HCT116 (cell line): Measurements from ENCODE around the gene PTPRR. TPM values are rescaled to one million over a fixed set of nuclear protein-coding genes. Genes with fewer than 3 reads are reported as not detected.

ENCODE experiments used
- ATAC-seq: fragments of 200-7000 bp; cut with Tn5 transposase; 2 replicates; pipeline ENCODE4 v1.9.1; 2020; ENCODE audit warnings: mild to moderate bottlenecking, moderate library complexity
- BruUV-seq: library from RNA; stranded (reverse); fragments of 400-500 nt; replicated peaks from 2 replicates; lab custom pipeline; 2021; lab: Mats Ljungman, UMichigan
- CTCF ChIA-PET: fragments of 300-600 bp; sonication (Branson Sonifier 250); formaldehyde crosslinking; loops from one replicate; lab custom pipeline; 2021; ENCODE audit warnings: antibody characterized with exemption; lab: Charles Lee
- POLR2A ChIA-PET: fragments of 300-600, 350-600 bp; sonication (Branson Sonifier 250); formaldehyde crosslinking; loops from one replicate; lab custom pipeline; 2021; ENCODE audit warnings: antibody characterized with exemption; lab: Charles Lee
- RAD21 ChIA-PET, 2 experiments: fragments of 300-600 bp; sonication (Branson Sonifier 250); formaldehyde crosslinking; loops; one replicate each; lab custom pipeline; 2023; ENCODE audit warnings: low total read pairs in 2 of 2; ENCODE audit not compliant: uncharacterized antibody in 2 of 2, unreplicated experiment in 2 of 2, low non-redundant PET in 1 of 2; lab: Charles Lee
- DNase-seq: peaks from one replicate; pipeline ENCODE4 v3.0.0-alpha.2; 2010; ENCODE audit warnings: low read depth, low spot score
- H2AFZ ChIP-seq: fragments of 200-600 bp; shearing (Covaris generic), sonication (generic); 2 replicates; pipeline ENCODE4 v1.6.1; 2017; ENCODE audit warnings: low read depth, mixed run types, mixed read lengths, antibody characterized with exemption, low read length; ENCODE audit not compliant: poor library complexity, severe bottlenecking
- H3K27ac ChIP-seq: 2 replicates; pipeline ENCODE4 v1.5.1; 2012; ENCODE audit warnings: low read depth, low read length
- H3K27me3 ChIP-seq: fragments of 200-600 bp; sonication (generic); 2 replicates; pipeline ENCODE4 v1.6.1; 2016; ENCODE audit warnings: mixed run types, low read length, mixed read lengths; ENCODE audit not compliant: insufficient read depth
- H3K36me3 ChIP-seq, 2 experiments: fragments of 200-500 bp in 1 of 2; fragments of 200-600 bp in 1 of 2; sonication (Bioruptor generic) in 1 of 2; sonication (generic) in 1 of 2; 2 replicates each; pipeline versions ENCODE4 v1.5.1 to v1.6.1; 2014 to 2016; ENCODE audit warnings: low read length in 2 of 2, inconsistent platforms in 1 of 2, mixed read lengths in 1 of 2, mixed run types in 1 of 2; ENCODE audit not compliant: insufficient read depth in 2 of 2, control insufficient read depth in 1 of 2
- H3K4me1 ChIP-seq, 2 experiments: fragments of 200-600 bp in 1 of 2; sonication (generic) in 1 of 2; 2 replicates each; pipeline versions ENCODE4 v1.5.1 to v1.6.1; 2012 to 2017; ENCODE audit warnings: low read length in 2 of 2, inconsistent platforms in 1 of 2, mild to moderate bottlenecking in 1 of 2, mixed read lengths in 1 of 2, mixed run types in 1 of 2, moderate library complexity in 1 of 2; ENCODE audit not compliant: insufficient read depth in 2 of 2, control insufficient read depth in 1 of 2
- H3K4me2 ChIP-seq: fragments of 200-600 bp; sonication (generic); 2 replicates; pipeline ENCODE4 v1.6.1; 2017; ENCODE audit warnings: mixed run types, low read length, mixed read lengths
- H3K4me3 ChIP-seq, 2 experiments: fragments of 200-600 bp in 1 of 2; sonication (generic) in 1 of 2; replicated peaks in 1 of 2; 2 replicates each; pipeline ENCODE4 v1.5.1; 2011 to 2016; ENCODE audit warnings: low read length in 2 of 2, control low read depth in 1 of 2, low read depth in 1 of 2, mild to moderate bottlenecking in 1 of 2, mixed read lengths in 1 of 2, mixed run types in 1 of 2
- H3K79me2 ChIP-seq: fragments of 200-600 bp; sonication (generic); 2 replicates; pipeline ENCODE4 v1.6.1; 2017; ENCODE audit warnings: mild to moderate bottlenecking, mixed run types, low read length, moderate library complexity, mixed read lengths; ENCODE audit not compliant: insufficient read depth
- H3K9ac ChIP-seq: fragments of 200-600 bp; sonication (generic); 2 replicates; pipeline ENCODE4 v1.6.1; 2016; ENCODE audit warnings: low read length, mixed read lengths
- H3K9me2 ChIP-seq: fragments of 200-600 bp; sonication (generic), shearing (Covaris generic); 2 replicates; pipeline ENCODE4 v1.6.1; 2017; ENCODE audit warnings: mixed run types, mild to moderate bottlenecking, moderate library complexity; ENCODE audit not compliant: insufficient read depth
- H3K9me3 ChIP-seq, 2 experiments: fragments of 200-500 bp in 1 of 2; fragments of 200-600 bp in 1 of 2; sonication (Bioruptor generic) in 1 of 2; sonication (generic) in 1 of 2; 2 replicates each; pipeline ENCODE4 v1.6.1; 2014 to 2017; ENCODE audit warnings: low read length in 2 of 2, mixed read lengths in 2 of 2, inconsistent platforms in 1 of 2, low read depth in 1 of 2, mild to moderate bottlenecking in 1 of 2, mixed run types in 1 of 2, moderate library complexity in 1 of 2; ENCODE audit not compliant: control insufficient read depth in 1 of 2, insufficient read depth in 1 of 2
- H4K20me1 ChIP-seq: fragments of 200-600 bp; sonication (generic), shearing (Covaris generic); 2 replicates; pipeline ENCODE4 v1.6.1; 2017; ENCODE audit warnings: mixed run types, mild to moderate bottlenecking, moderate library complexity; ENCODE audit not compliant: insufficient read depth
- CBX3 ChIP-seq: IDR thresholded peaks from 2 replicates; pipeline ENCODE4 v1.6.1; 2012; ENCODE audit warnings: low read depth
- CEBPB ChIP-seq: IDR thresholded peaks from 2 replicates; pipeline ENCODE4 v1.6.1; 2012; ENCODE audit warnings: low read depth
- JUND ChIP-seq: IDR thresholded peaks from 2 replicates; pipeline ENCODE4 v1.6.1; 2012
- POLR2A ChIP-seq: IDR thresholded peaks from 2 replicates; pipeline ENCODE4 v1.7.0; 2011; ENCODE audit warnings: borderline replicate concordance; ENCODE audit not compliant: insufficient read depth, insufficient read length; ENCODE audit errors: extremely low read depth
- ZNF274 ChIP-seq: fragments of 200-500 bp; sonication (Bioruptor generic); IDR thresholded peaks from 2 replicates; pipeline ENCODE4 v1.6.1; 2014; ENCODE audit warnings: mild to moderate bottlenecking, low read depth, low read length, inconsistent platforms
- intact Hi-C: fragments of 100-400 bp; cut with micrococcal nuclease; formaldehyde crosslinking; loops from 2 replicates; pipeline ENCODE4 v1.10.0; 2022
- total RNA-seq: library from RNA; stranded (reverse); gene quantifications from one replicate; pipeline ENCODE4 v1.2.1, GENCODE V29; 2021; ENCODE audit not compliant: unreplicated experiment
- TF ChIP-seq, protein P1 (sequence below), 3 experiments: fragments of 200-600 bp in 1 of 3; sonication (generic) in 1 of 3; IDR thresholded peaks in 2 of 3; conservative IDR thresholded peaks in 1 of 3; 2 replicates each; pipeline ENCODE4 v1.5.1; 2012 to 2017; ENCODE audit warnings: low read depth in 2 of 3, low read length in 2 of 3, antibody characterized with exemption in 1 of 3, borderline replicate concordance in 1 of 3, control low read depth in 1 of 3, mild to moderate bottlenecking in 1 of 3, mixed read lengths in 1 of 3, mixed run types in 1 of 3, moderate library complexity in 1 of 3; ENCODE audit not compliant: insufficient read depth in 1 of 3
- TF ChIP-seq, protein P2 (sequence below): IDR thresholded peaks from 2 replicates; pipeline ENCODE4 v1.6.1; 2012; ENCODE audit warnings: low read depth
- TF ChIP-seq, protein P3 (sequence below): IDR thresholded peaks from 2 replicates; pipeline ENCODE4 v1.6.1; 2012

Gene PTPRR
- total RNA-seq, 1 experiment from 2014 or later: 0.27 TPM

DNA sequence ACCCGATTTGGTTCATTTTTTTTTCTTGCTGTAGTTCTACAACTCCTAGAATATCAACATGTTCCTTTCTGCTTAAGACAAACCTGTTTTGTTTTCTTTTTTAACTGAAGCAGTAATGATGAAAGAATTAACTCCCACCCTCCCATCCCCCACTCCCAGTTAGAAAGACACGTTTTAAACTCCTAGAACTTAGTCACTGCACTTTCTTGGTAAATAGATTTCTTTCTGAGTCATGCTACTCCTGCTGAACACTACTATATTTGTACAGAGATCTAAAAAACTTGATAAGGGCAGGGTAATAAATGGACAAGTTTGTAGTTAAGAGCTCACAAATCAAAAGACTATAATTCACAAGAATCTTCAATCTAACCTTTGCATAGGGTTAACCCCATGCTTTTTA lies 164.4 kb downstream of the PTPRR start:
- Histone ChIP-seq H3K79me2 (no peaks in the 10 kb centered on the region), H3K36me3 (no peaks in the 10 kb centered on the region), H3K27ac (no peak overlapping the region), H3K9me3 (no peaks in the 10 kb centered on the region), H3K27me3 (no peaks in the 10 kb centered on the region), H3K9ac (no peak overlapping the region), H2AFZ (peak overlapping the region; percentile 2), H3K4me3 (no peak overlapping the region), H4K20me1 (no peaks in the 10 kb centered on the region), H3K4me2 (peak overlapping the region; percentile 26), H3K9me2 (no peaks in the 10 kb centered on the region), H3K4me1 (peaks cover 8 to 22% of the 10 kb centered on the region in 2 experiments)
- 0 out of 2 replicates have a peak, but pooled peaks have one; percentile 20 for TF ChIP-seq CEBPB
- peak; percentile 39 for TF ChIP-seq JUND
- TF ChIP-seq CBX3: peak; percentile 11; the same call in 1 of the 2 replicates
- no peak for TF ChIP-seq ZNF274
- TF ChIP-seq POLR2A: no peak
- TF ChIP-seq, protein P1, sequence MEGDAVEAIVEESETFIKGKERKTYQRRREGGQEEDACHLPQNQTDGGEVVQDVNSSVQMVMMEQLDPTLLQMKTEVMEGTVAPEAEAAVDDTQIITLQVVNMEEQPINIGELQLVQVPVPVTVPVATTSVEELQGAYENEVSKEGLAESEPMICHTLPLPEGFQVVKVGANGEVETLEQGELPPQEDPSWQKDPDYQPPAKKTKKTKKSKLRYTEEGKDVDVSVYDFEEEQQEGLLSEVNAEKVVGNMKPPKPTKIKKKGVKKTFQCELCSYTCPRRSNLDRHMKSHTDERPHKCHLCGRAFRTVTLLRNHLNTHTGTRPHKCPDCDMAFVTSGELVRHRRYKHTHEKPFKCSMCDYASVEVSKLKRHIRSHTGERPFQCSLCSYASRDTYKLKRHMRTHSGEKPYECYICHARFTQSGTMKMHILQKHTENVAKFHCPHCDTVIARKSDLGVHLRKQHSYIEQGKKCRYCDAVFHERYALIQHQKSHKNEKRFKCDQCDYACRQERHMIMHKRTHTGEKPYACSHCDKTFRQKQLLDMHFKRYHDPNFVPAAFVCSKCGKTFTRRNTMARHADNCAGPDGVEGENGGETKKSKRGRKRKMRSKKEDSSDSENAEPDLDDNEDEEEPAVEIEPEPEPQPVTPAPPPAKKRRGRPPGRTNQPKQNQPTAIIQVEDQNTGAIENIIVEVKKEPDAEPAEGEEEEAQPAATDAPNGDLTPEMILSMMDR (IDR thresholded peaks at IDR 0.05 in 2 of 3, conservative IDR thresholded peaks at IDR 0.05 in 1 of 3; ENCODE audit: borderline replicate concordance in 1 of 3, insufficient read depth in 1 of 3, low read depth in 2 of 3, low read length in 2 of 3): no peak
- TF ChIP-seq, protein P2, sequence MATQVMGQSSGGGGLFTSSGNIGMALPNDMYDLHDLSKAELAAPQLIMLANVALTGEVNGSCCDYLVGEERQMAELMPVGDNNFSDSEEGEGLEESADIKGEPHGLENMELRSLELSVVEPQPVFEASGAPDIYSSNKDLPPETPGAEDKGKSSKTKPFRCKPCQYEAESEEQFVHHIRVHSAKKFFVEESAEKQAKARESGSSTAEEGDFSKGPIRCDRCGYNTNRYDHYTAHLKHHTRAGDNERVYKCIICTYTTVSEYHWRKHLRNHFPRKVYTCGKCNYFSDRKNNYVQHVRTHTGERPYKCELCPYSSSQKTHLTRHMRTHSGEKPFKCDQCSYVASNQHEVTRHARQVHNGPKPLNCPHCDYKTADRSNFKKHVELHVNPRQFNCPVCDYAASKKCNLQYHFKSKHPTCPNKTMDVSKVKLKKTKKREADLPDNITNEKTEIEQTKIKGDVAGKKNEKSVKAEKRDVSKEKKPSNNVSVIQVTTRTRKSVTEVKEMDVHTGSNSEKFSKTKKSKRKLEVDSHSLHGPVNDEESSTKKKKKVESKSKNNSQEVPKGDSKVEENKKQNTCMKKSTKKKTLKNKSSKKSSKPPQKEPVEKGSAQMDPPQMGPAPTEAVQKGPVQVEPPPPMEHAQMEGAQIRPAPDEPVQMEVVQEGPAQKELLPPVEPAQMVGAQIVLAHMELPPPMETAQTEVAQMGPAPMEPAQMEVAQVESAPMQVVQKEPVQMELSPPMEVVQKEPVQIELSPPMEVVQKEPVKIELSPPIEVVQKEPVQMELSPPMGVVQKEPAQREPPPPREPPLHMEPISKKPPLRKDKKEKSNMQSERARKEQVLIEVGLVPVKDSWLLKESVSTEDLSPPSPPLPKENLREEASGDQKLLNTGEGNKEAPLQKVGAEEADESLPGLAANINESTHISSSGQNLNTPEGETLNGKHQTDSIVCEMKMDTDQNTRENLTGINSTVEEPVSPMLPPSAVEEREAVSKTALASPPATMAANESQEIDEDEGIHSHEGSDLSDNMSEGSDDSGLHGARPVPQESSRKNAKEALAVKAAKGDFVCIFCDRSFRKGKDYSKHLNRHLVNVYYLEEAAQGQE: no peak
- TF ChIP-seq, protein P3, sequence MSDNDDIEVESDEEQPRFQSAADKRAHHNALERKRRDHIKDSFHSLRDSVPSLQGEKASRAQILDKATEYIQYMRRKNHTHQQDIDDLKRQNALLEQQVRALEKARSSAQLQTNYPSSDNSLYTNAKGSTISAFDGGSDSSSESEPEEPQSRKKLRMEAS: peak; percentile 21; the same call in 1 of the 2 replicates
- ChIA-PET POLR2A (interaction anchor here (1.3 kb wide), 1 partner anchor 9 kb away, joined by 3 read pairs; no protein-coding TSS in a partner anchor), CTCF (interaction anchor here (0.6 to 1.3 kb wide), 2 partner anchors 23 to 104 kb away, joined by 3 to 4 read pairs; no protein-coding TSS in a partner anchor), RAD21 (interaction anchor here in 1 of 2 experiments (0.6 to 0.7 kb wide), 2 partner anchors 59 to 246 kb away, joined by 7 read pairs; no protein-coding TSS in a partner anchor)
- intact Hi-C loops: no loop called here
- no TSS peak for BruUV-seq
- DNase-seq (no peak), ATAC-seq (peak; percentile 42; the same call in 1 of the 2 replicates)
